Esophagus squamous epithelium (tissue), 5 donors: ENCODE data around the gene CPNE1. TPM values are rescaled to one million over a fixed set of nuclear protein-coding genes. Genes with fewer than 3 reads are reported as not detected.

Experiments
- DNase-seq: peaks from one replicate; lab custom pipeline; 2025; lab: John Stamatoyannopoulos, UW
- H3K27ac ChIP-seq, 4 donors: fragments of 200-600 bp; sonication (generic); one replicate each; pipeline ENCODE4 v1.5.1; 2016 to 2019; ENCODE audit warnings: mild to moderate bottlenecking in 1 of 4
- H3K27me3 ChIP-seq, 4 donors: fragments of 200-600 bp; sonication (generic); 1 replicate in 3 of 4; 2 replicates in 1 of 4; pipeline versions ENCODE4 v1.5.1 to v1.6.0; 2017 to 2021; ENCODE audit warnings: antibody characterized with exemption in 1 of 4
- H3K36me3 ChIP-seq, 3 donors: fragments of 200-600 bp; sonication (generic); one replicate each; pipeline ENCODE4 v1.5.1; 2016 to 2019
- H3K4me1 ChIP-seq, 3 donors: fragments of 200-600 bp; sonication (generic); one replicate each; pipeline ENCODE4 v1.5.1; 2017 to 2019
- H3K4me3 ChIP-seq, 4 donors: fragments of 200-600 bp; sonication (generic); 1 replicate in 3 of 4; 2 replicates in 1 of 4; pipeline ENCODE4 v1.5.1; 2016 to 2019; ENCODE audit warnings: mild to moderate bottlenecking in 2 of 4, moderate library complexity in 1 of 4
- H3K9me3 ChIP-seq, 3 donors: fragments of 200-600 bp; sonication (generic); one replicate each; pipeline ENCODE4 v1.5.1; 2016 to 2019
- POLR2A ChIP-seq, 4 donors: fragments of 450-650 bp; IDR thresholded peaks; one replicate each; pipeline ENCODE4 v1.6.1; 2017; ENCODE audit warnings: antibody characterized with exemption in 4 of 4, mild to moderate bottlenecking in 4 of 4, moderate library complexity in 3 of 4
- WGBS, 2 donors: methylation state at CpG; one replicate each; pipeline ENCODE4 v1.1.5; 2018; 5-methylcytosine and 5-hydroxymethylcytosine counted together
- intact Hi-C: fragments of 100-400 bp; cut with DNase I; formaldehyde crosslinking; loops from one replicate; pipeline ENCODE4 v1.15.0; 2022
- total RNA-seq, 4 donors: library from RNA; depleted of rRNA; stranded (reverse); fragments of >200 nt; gene quantifications; one replicate each; pipeline ENCODE4 v1.1.0, GENCODE V29; 2016
- TF ChIP-seq, protein P1 (sequence below), 6 experiments: fragments of 450-650 bp in 4 of 6; fragments of 200-600 bp in 2 of 6; sonication (generic) in 2 of 6; IDR thresholded peaks; one replicate each; pipeline ENCODE4 v1.5.1; 2016 to 2019; ENCODE audit warnings: antibody characterized with exemption in 6 of 6, mild to moderate bottlenecking in 4 of 6, moderate library complexity in 4 of 6
- donor health status: DM: yes; HTN: yes; CAD: no.

CPNE1 gene
- total RNA-seq, 4 donors from 2014 or later = 47.3 to 98.2 (median 75.9) TPM

DNA sequence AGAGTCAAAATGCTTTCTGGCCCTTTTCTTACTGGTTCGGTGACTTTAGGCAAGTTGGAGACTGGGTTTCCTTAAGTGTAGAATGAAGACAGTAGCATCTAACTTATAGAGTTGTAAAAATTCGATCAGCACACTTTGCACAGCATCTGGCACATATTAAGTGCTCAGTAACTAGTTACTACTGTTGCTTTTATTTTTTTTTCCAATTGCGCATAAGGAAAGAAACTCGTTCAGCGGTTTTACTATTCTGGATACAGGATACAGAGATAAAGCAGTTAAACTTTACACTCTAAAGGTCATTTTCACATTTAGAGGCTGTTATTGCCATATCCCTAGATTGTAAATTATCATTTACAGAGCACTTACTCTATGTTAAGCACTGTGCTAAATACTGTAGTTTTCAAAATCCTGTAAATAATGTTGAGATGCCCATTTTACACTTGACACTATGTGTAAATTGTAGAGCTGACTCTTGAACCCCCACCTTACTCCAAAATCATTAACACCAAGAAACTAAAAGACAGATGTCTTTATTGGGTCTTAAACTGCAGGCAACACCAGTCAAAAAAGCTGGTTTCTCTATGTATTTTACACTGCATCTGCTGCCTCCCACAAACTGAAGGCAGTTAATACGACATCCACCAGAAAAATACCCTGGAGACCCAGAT, 35.4 kb upstream of the CPNE1 start:
- Histone ChIP-seq H3K27ac (peak overlapping the region; percentile 89 to 98 (median 96)), H3K36me3 (peaks cover 14 to 64% (median 23%) of the 10 kb centered on the region in 3 donors), H3K9me3 (no peaks in the 10 kb centered on the region), H3K4me3 (peak overlapping the region; percentile 62 to 97 (median 90)), H3K27me3 (no peaks in the 10 kb centered on the region), H3K4me1 (peaks cover 14 to 42% (median 21%) of the 10 kb centered on the region in 3 donors)
- no peak for DNase-seq
- intact Hi-C loops = no loop called here
- TF ChIP-seq, protein P1, sequence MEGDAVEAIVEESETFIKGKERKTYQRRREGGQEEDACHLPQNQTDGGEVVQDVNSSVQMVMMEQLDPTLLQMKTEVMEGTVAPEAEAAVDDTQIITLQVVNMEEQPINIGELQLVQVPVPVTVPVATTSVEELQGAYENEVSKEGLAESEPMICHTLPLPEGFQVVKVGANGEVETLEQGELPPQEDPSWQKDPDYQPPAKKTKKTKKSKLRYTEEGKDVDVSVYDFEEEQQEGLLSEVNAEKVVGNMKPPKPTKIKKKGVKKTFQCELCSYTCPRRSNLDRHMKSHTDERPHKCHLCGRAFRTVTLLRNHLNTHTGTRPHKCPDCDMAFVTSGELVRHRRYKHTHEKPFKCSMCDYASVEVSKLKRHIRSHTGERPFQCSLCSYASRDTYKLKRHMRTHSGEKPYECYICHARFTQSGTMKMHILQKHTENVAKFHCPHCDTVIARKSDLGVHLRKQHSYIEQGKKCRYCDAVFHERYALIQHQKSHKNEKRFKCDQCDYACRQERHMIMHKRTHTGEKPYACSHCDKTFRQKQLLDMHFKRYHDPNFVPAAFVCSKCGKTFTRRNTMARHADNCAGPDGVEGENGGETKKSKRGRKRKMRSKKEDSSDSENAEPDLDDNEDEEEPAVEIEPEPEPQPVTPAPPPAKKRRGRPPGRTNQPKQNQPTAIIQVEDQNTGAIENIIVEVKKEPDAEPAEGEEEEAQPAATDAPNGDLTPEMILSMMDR (IDR thresholded peaks at IDR 0.05) = no peak
- no peak for TF ChIP-seq POLR2A (IDR thresholded peaks at IDR 0.05)
- WGBS, 2 donors = 18 to 19% methylated on average over 6 of the region's 6 CpGs

DNA sequence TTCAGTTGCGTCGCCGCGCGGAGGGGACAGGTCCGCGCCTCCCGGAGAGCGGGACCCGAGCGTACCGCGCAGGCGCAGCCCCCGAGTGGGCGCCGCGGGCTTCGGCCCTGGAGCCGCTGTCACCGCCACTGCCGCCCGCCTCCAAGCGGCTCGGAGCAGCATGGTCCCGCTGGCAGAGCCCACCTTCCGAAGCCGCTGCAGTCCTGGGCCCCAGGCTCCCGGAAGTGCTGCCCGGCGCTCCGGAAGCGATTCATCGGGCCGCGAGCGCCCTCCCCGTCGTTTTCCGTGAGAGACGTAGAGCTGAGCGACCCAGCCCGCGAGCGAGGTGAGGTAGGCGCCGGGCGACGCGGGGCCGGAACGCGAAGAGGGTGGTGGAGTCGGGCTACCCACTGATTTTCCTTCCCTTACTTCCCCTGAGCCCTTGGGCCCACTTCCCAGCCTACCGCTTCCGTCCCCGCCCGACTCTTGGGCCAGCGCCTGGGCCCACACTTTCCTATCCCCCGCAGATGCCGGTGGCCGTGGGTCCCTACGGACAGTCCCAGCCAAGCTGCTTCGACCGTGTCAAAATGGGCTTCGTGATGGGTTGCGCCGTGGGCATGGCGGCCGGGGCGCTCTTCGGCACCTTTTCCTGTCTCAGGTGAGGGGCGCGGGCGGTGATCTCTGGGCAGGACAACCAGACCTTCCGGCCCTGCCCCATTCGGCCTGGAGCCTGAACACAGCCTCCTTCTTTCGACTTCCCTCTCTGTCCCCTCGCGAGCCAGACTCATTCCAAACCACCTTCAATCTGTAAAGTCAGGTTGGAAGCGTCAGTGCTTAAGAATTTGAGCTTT, 34.6 kb upstream of the CPNE1 start, which contains the start of the genes NFS1 and ROMO1:
TSS of gene NFS1 (minus strand) at position 226 of the 830 bp plus-strand sequence. CDS start at position 162, 64 bp downstream.
TSS of gene ROMO1 (plus strand) at position 279 of the 830 bp plus-strand sequence. CDS start at position 507, 228 bp downstream.
- H3K4me3 ChIP-seq = peak within 1 kb of the TSS; percentile 62 to 97 (median 90)
- H3K27me3 ChIP-seq = no peaks in the 10 kb centered on the region
- peaks cover 14 to 42% (median 21%) of the 10 kb centered on the region in 3 donors for H3K4me1 ChIP-seq
- no peaks in the 10 kb centered on the region for H3K9me3 ChIP-seq
- peak; percentile 21 for DNase-seq
- TF ChIP-seq, protein P1 (IDR thresholded peaks at IDR 0.05) = peak in 3 of 6 experiments; percentile 12 to 50 (median 23)
- peak in 3 of 4 donors; percentile 37 to 58 (median 45) for TF ChIP-seq POLR2A (IDR thresholded peaks at IDR 0.05)
- H3K27ac ChIP-seq = peak within 1 kb of the TSS; percentile 89 to 98 (median 96)
- intact Hi-C loops = no loop called here
- 0 to 1% methylated on average over 25 to 34 of the region's 81 CpGs for WGBS, 2 donors
- peaks cover 6 to 64% (median 17%) of the 10 kb centered on the region in 3 donors for H3K36me3 ChIP-seq

DNA sequence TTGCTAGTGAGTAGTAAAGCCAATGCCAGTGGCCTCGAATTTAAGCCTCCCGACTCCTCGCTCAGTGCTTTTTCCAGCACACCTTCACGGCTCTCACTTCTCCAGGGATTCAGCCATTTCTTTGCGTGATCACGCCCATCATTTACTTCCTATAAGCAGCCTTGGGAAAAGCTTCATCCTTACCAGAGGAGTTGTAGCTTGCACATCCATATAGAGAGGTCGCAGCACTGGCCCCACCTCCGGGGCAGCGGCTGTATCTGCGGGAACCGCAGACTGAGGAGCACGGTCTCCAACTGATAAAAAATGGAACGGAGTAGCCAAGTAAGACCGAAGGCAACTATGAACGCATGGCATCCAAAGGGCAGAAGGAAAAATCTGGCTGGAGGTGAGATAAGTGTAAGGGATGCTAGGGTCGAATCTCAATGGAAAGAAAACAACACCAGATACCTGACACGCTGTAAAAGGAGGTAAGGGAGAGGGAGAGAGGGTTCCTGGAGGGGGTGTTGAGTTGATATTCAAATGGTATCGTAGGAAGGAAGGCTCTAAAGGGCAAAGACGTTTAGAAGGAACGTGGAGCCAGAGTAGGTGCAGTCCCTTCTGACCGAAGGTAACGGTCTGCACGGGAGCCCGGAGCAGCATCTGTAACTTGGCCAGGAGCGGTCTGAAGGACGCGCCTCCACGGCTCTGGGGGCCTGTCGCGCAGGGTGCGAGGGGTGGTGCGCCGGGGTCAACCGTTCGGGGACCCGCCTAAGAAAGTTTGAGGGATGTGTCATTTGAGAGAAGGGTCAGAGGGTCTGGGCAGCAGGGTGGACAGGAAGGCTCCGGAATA, 33.8 kb upstream of the CPNE1 start:
- TF ChIP-seq, protein P1 (IDR thresholded peaks at IDR 0.05) = no peak
- no peak for TF ChIP-seq POLR2A (IDR thresholded peaks at IDR 0.05)
- Histone ChIP-seq H3K27me3 (no peaks in the 10 kb centered on the region), H3K4me3 (peak overlapping the region; percentile 62 to 97 (median 90)), H3K27ac (peak overlapping the region; percentile 89 to 98 (median 96)), H3K36me3 (peaks cover 4 to 64% (median 10%) of the 10 kb centered on the region in 3 donors), H3K9me3 (no peaks in the 10 kb centered on the region), H3K4me1 (peaks cover 14 to 39% (median 21%) of the 10 kb centered on the region in 3 donors)
- no peak for DNase-seq
- 5 to 10% methylated on average over 24 to 35 of the region's 37 CpGs for WGBS, 2 donors
- intact Hi-C loops = no loop called here

DNA sequence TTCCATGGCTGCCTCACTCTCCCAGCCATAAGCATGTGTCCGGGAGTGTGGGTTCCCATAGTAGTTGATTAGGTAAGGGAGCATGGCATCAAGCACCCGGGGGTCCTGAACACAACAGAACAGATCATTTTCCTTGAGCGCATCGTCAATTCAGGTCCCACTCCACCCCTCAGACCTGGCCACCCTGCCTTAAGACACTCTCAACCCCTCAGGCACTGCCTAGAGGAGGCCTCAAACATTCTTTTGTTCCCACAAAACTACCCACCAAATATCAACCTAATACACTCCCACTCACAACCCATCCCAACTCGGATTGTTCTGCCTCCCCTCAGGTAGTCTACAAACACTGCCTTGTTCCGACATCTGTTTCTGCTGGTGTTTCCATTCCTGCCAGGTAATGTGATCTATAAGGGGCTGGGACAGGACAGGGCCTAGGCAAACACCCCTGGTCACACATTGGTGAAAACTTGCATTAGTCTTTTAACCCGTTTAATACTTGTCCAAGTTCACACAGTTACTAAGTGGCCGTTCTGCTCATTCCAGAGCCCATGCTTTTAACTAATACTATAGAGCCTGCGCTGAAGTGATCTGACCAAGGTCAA, 33.1 kb upstream of the CPNE1 start:
- WGBS, 2 donors = 70 to 71% methylated on average over 9 of the region's 9 CpGs
- no peak for DNase-seq
- Histone ChIP-seq H3K4me3 (peak overlapping the region; percentile 62 to 97 (median 90)), H3K27me3 (no peaks in the 10 kb centered on the region), H3K9me3 (no peaks in the 10 kb centered on the region), H3K36me3 (peaks cover 0 to 64% (median 10%) of the 10 kb centered on the region in 3 donors), H3K27ac (peak overlapping the region in 1 of 4 donors; percentile 96), H3K4me1 (peaks cover 14 to 39% (median 21%) of the 10 kb centered on the region in 3 donors)
- TF ChIP-seq, protein P1 (IDR thresholded peaks at IDR 0.05) = no peak
- TF ChIP-seq POLR2A (IDR thresholded peaks at IDR 0.05) = no peak
- intact Hi-C loops = no loop called here
